ENCODE data around the gene MYOT. TPM values are rescaled to one million over a fixed set of nuclear protein-coding genes. Genes with fewer than 3 reads are reported as not detected.
"Not testable (repeated sequence)": the region's sequence is repeated elsewhere in the genome, so short reads cannot be mapped to it uniquely, and the experiment has no call there.

Gene MYOT
- polyA plus RNA-seq (ENCODE audit: insufficient read depth in 1 of 5, insufficient read length in 5 of 5, low replicate concordance in 1 of 5), result 1 to 10 TPM in 4 of 5 donors, under 1 TPM in 1; 0.90 to 8.3 (median 1.2) TPM
- long read RNA-seq, donor 1, result 0 reads
- long read RNA-seq, donor 2, result 0 reads
- long read RNA-seq, donor 3, result 0 reads
- long read RNA-seq, donor 4, result 0 reads
- long read RNA-seq, donor 5, result 0 reads
- long read RNA-seq, donor 6, result 0 reads
- long read RNA-seq, donor 7, partial matches to known transcripts, result 0 of 1 reads
- long read RNA-seq, donor 7, other reads (novel, unspliced or antisense), result 0 of 1 reads
- long read RNA-seq, donor 8, result 0 reads

GRCh38 chr5:137867664-137868063 lies at the start of gene MYOT:
Gene MYOT (plus strand): TSS chr5:137867860. CDS start chr5:137870652, 2,792 bp downstream.
- no peak for DNase-seq

- DNase-seq, result no peak
Measured at GRCh38 chr5:137819766-137820165, 47.9 kb upstream of the MYOT start.

- DNase-seq, result peak; percentile 15
Measured at GRCh38 chr5:137822158-137822764, 45.4 kb upstream of the MYOT start.

GRCh38 chr5:137822984-137823383 lies 44.7 kb upstream of the MYOT start:
- no peak for DNase-seq

- no peak for DNase-seq
Measured at GRCh38 chr5:137825165-137825564, 42.5 kb upstream of the MYOT start.

GRCh38 chr5:137826067-137826466 lies 41.6 kb upstream of the MYOT start:
- no peak for DNase-seq

- no peak for DNase-seq
Measured at GRCh38 chr5:137828180-137828579, 39.5 kb upstream of the MYOT start.

- no peak for DNase-seq
Measured at GRCh38 chr5:137828664-137829063, 39.0 kb upstream of the MYOT start.

- DNase-seq, result no peak
Measured at GRCh38 chr5:137831105-137831504, 36.6 kb upstream of the MYOT start.

GRCh38 chr5:137831526-137831925 lies 36.1 kb upstream of the MYOT start:
- no peak for DNase-seq

- DNase-seq, result no peak
Measured at GRCh38 chr5:137832416-137832815, 35.2 kb upstream of the MYOT start.

- no peak for DNase-seq
Measured at GRCh38 chr5:137833463-137833862, 34.2 kb upstream of the MYOT start.

- DNase-seq, result no peak
Measured at GRCh38 chr5:137834498-137835049, 33.1 kb upstream of the MYOT start.

GRCh38 chr5:137836298-137836697 lies 31.4 kb upstream of the MYOT start:
- DNase-seq, result no peak

- no peak for DNase-seq
Measured at GRCh38 chr5:137836997-137837396, 30.7 kb upstream of the MYOT start.

GRCh38 chr5:137837491-137838394 lies 29.9 kb upstream of the MYOT start:
- no peak for DNase-seq

- no peak for DNase-seq
Measured at GRCh38 chr5:137838976-137839375, 28.7 kb upstream of the MYOT start.

GRCh38 chr5:137842296-137842695 lies 25.4 kb upstream of the MYOT start:
- no peak for DNase-seq

- DNase-seq, result no peak
Measured at GRCh38 chr5:137843676-137844299, 23.9 kb upstream of the MYOT start.

GRCh38 chr5:137845472-137845871 lies 22.2 kb upstream of the MYOT start:
- no peak for DNase-seq

GRCh38 chr5:137847687-137848086 lies 20.0 kb upstream of the MYOT start:
- no peak for DNase-seq

GRCh38 chr5:137853165-137853564 lies 14.5 kb upstream of the MYOT start:
- DNase-seq, result not testable (repeated sequence)

Data from right lung (tissue), 10 donors.